Measurements from ENCODE around the gene POFUT2. TPM values are rescaled to one million over a fixed set of nuclear protein-coding genes. Genes with fewer than 3 reads are reported as not detected.

POFUT2 gene
- total RNA-seq, 1 donor = 35.8 TPM

DNA sequence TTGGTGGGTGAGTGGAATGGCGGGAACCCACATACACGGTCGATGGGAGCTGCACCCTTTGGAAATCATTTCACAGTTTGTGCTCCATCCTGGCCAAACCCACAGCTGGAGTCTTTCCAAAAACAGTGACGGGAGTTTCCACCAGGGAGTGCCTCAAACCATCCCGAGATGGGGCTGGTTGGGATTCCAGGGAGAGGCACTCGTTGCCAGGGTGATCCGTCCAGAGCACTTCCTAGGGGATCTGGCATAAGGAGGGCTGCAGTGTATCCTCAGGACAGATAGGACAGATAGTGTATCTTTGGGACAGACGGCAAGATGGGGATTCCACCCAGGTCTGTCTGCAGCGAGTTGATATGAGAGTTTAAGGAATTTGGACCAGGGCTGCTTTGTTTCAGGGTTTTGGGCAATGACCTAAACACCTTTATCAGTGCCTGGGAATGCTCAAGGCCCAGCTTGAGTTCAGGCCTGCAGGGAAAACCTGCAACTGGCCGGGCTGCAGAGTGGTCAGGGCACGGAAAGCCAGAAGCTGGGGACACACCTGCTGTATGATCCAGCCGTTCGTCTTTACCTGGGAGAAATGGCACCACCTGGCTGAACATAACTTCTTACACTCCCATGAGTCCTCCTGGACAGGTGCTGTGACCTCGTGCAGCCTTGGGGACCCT lies 3.4 kb upstream of the POFUT2 start:
- peak; percentile 90 for DNase-seq (ENCODE audit: insufficient read length, low spot score, missing footprints)
- Histone ChIP-seq H4K20me1 (ENCODE audit: insufficient read depth, low read length) (peaks cover 8% of the 10 kb centered on the region), H3K4me2 (ENCODE audit: insufficient read depth, low read length) (no peak overlapping the region), H3K27me3 (ENCODE audit: insufficient read depth, low read length) (no peaks in the 10 kb centered on the region), H3K4me3 (ENCODE audit: insufficient read depth, low read length) (no peak overlapping the region), H3K36me3 (ENCODE audit: insufficient read depth, low read length) (peaks cover 8% of the 10 kb centered on the region), H3K79me2 (ENCODE audit: insufficient read depth, low read length) (peaks cover 31% of the 10 kb centered on the region), H3K27ac (ENCODE audit: low read depth, low read length) (peak overlapping the region; percentile 25), H3K4me1 (ENCODE audit: insufficient read depth, low read length) (peaks cover 39% of the 10 kb centered on the region), H2AFZ (ENCODE audit: low read length) (no peak overlapping the region), H3K9me3 (ENCODE audit: low read depth, low read length) (no peaks in the 10 kb centered on the region)
- TF ChIP-seq, protein P1, sequence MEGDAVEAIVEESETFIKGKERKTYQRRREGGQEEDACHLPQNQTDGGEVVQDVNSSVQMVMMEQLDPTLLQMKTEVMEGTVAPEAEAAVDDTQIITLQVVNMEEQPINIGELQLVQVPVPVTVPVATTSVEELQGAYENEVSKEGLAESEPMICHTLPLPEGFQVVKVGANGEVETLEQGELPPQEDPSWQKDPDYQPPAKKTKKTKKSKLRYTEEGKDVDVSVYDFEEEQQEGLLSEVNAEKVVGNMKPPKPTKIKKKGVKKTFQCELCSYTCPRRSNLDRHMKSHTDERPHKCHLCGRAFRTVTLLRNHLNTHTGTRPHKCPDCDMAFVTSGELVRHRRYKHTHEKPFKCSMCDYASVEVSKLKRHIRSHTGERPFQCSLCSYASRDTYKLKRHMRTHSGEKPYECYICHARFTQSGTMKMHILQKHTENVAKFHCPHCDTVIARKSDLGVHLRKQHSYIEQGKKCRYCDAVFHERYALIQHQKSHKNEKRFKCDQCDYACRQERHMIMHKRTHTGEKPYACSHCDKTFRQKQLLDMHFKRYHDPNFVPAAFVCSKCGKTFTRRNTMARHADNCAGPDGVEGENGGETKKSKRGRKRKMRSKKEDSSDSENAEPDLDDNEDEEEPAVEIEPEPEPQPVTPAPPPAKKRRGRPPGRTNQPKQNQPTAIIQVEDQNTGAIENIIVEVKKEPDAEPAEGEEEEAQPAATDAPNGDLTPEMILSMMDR (IDR thresholded peaks at IDR 0.05; ENCODE audit: extremely low read depth, low read depth, low read length) = no peak

DNA sequence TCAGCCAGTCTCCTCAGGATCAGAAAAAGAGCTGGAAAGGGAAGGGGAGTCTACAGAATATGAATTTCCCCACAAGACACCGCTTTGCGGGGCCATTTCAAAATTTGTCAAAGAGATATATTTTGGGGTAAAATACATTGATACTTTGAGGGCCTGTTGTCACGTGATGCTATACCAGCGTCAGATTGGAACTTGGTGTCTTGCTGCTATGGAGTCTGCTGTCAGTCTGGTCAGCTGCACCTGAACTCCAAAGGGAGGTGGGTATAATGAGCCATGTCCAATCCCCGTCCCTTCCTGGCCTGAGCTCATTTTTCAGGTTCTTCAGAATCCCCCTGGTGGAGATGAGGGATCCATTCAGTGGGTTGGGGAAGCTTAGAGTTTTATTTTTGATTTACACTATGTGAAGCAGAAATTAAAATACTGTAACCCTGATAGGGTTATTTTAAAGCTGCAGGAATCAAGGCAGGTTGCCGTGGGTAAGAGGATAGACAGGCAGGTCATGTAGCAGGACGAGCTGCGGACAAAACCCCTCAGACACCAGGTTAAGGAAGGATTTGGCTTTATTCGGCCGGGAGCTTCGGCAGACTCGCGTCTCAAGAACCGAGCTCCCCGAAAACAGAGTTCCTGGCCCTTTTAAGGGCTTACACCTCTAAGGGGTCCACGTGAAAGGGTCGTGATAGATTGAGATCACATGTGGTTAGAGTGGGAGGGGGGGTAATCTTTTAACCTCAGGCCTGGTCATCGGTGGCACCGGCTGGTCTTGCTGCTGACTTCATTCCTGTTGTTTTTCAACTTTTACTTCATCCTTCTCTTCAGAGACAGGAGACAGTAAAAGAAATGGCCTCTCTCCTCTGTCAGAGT lies 2.2 kb upstream of the POFUT2 start:
- DNase-seq (ENCODE audit: insufficient read length, low spot score, missing footprints) = peak; percentile 82
- Histone ChIP-seq H4K20me1 (ENCODE audit: insufficient read depth, low read length) (peaks cover 19% of the 10 kb centered on the region), H3K4me2 (ENCODE audit: insufficient read depth, low read length) (no peak overlapping the region), H3K79me2 (ENCODE audit: insufficient read depth, low read length) (peaks cover 38% of the 10 kb centered on the region), H3K27ac (ENCODE audit: low read depth, low read length) (peak overlapping the region; percentile 38), H3K4me1 (ENCODE audit: insufficient read depth, low read length) (peaks cover 27% of the 10 kb centered on the region), H2AFZ (ENCODE audit: low read length) (no peak overlapping the region), H3K9me3 (ENCODE audit: low read depth, low read length) (no peaks in the 10 kb centered on the region), H3K36me3 (ENCODE audit: insufficient read depth, low read length) (peaks cover 20% of the 10 kb centered on the region), H3K27me3 (ENCODE audit: insufficient read depth, low read length) (no peaks in the 10 kb centered on the region), H3K4me3 (ENCODE audit: insufficient read depth, low read length) (no peak overlapping the region)
- TF ChIP-seq, protein P1 (IDR thresholded peaks at IDR 0.05; ENCODE audit: extremely low read depth, low read depth, low read length) = peak; percentile 54

DNA sequence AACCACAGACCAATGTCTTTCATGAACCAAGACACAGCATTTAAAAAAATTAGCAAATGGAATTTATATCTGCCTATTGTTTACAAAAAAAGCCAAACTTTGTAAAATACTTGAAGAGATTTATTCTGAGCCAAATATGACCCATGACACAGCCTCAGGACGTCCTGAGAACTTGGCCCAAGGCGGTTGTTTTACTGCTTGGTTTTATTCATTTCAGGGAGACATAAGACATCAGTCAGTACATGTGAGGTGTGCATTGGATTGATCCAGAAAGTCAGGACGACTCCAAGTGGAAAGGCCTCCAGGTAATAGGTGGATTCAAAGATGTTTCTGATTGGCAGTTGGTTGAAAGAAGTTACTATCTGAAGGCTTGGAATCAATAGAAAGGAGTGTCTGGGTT lies 1.4 kb upstream of the POFUT2 start:
- Histone ChIP-seq H3K4me3 (ENCODE audit: insufficient read depth, low read length) (no peak overlapping the region), H3K4me2 (ENCODE audit: insufficient read depth, low read length) (no peak overlapping the region), H3K27ac (ENCODE audit: low read depth, low read length) (peak overlapping the region; percentile 74), H3K9me3 (ENCODE audit: low read depth, low read length) (no peaks in the 10 kb centered on the region), H3K79me2 (ENCODE audit: insufficient read depth, low read length) (peaks cover 46% of the 10 kb centered on the region), H2AFZ (ENCODE audit: low read length) (no peak overlapping the region), H3K36me3 (ENCODE audit: insufficient read depth, low read length) (peaks cover 27% of the 10 kb centered on the region), H3K27me3 (ENCODE audit: insufficient read depth, low read length) (no peaks in the 10 kb centered on the region), H4K20me1 (ENCODE audit: insufficient read depth, low read length) (peaks cover 27% of the 10 kb centered on the region), H3K4me1 (ENCODE audit: insufficient read depth, low read length) (peaks cover 22% of the 10 kb centered on the region)
- TF ChIP-seq, protein P1 (IDR thresholded peaks at IDR 0.05; ENCODE audit: extremely low read depth, low read depth, low read length) = no peak
- peak; percentile 6 for DNase-seq (ENCODE audit: insufficient read length, low spot score, missing footprints)

DNA sequence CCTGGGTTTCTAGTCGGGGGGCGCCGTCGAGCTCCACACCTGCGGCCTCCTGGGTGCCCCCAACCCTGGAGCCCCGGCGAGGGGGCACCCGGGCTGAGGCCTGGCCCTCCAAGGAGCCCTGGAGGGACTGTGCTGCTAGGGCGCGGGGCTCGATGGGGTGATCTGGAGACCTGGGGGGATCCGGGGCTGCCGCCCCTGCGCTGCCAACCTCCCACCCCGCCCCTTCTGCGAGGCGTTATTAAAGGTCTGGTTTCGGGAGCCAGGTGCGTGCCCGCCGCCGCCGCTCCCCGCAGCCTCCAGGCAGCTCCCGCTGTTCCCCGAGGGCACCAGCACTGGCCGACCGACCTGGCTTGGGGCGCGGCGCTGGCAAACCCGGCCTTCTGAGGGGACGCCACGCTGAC lies 746 bp upstream of the POFUT2 start:
- H3K36me3 ChIP-seq (ENCODE audit: insufficient read depth, low read length) = peaks cover 34% of the 10 kb centered on the region
- peak overlapping the region; percentile 80 for H3K4me2 ChIP-seq (ENCODE audit: insufficient read depth, low read length)
- H3K4me3 ChIP-seq (ENCODE audit: insufficient read depth, low read length) = peak overlapping the region; percentile 88
- H3K27me3 ChIP-seq (ENCODE audit: insufficient read depth, low read length) = no peaks in the 10 kb centered on the region
- H3K9me3 ChIP-seq (ENCODE audit: low read depth, low read length) = no peaks in the 10 kb centered on the region
- peaks cover 52% of the 10 kb centered on the region for H3K79me2 ChIP-seq (ENCODE audit: insufficient read depth, low read length)
- TF ChIP-seq, protein P1 (IDR thresholded peaks at IDR 0.05; ENCODE audit: extremely low read depth, low read depth, low read length) = no peak
- H3K27ac ChIP-seq (ENCODE audit: low read depth, low read length) = peak overlapping the region; percentile 74
- peaks cover 34% of the 10 kb centered on the region for H4K20me1 ChIP-seq (ENCODE audit: insufficient read depth, low read length)
- H3K4me1 ChIP-seq (ENCODE audit: insufficient read depth, low read length) = peaks cover 15% of the 10 kb centered on the region
- DNase-seq (ENCODE audit: insufficient read length, low spot score, missing footprints) = peak; percentile 88
- no peak overlapping the region for H2AFZ ChIP-seq (ENCODE audit: low read length)

All from osteoblast (primary cell).